ENCODE results near the gene TRPM5.

TRPM5 gene

DNA sequence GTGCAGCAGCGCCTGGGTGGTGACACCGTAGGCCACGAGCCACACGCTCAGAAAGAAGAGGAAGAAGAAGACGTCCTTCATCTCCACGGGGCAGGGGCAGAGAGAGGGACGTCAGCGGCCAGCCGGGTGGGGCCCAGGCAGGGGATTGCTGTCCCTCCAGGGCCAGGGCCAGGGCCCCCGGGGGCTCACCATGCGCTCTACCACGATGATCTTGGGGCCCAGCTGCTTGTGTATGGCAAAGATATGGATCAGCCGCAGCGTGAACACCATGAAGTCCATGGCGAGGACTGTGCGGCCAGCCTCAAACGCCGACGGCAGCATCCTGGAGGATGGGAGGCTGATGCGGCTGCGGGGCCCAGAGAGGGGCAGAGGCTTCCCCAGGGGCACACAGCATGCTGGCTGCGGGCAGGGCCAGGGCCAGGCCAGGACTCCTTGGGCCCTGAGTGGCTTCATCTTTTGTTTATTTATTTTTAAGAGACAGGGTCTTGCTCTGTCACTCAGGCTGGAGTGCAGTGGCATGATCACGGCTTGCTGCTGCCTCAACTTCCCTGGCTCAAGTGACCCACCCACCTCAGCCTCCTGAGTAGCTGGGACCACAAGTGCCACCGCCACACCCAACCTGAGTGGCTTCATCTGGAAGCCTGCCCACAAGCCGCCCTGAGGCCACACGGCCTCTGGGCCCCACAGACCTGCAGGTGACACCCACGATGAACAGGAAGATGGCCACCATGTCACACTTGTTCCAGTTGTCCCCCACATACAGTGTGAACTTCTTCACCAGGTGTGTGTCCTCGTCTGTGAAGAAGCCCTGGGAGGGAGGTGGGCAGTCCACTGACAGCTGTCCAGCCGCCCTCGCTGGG, 32.6 kb downstream of the TRPM5 start:
- H3K27me3 ChIP-seq (ENCODE audit: control insufficient read depth, insufficient read depth, low read length): no peaks in the 10 kb centered on the region
- no peak for DNase-seq (ENCODE audit: low read depth, low spot score)
- no peaks in the 10 kb centered on the region for H3K4me1 ChIP-seq (ENCODE audit: control insufficient read depth, insufficient read depth, low read length)
- no peak overlapping the region for H3K4me3 ChIP-seq (ENCODE audit: low read length)
- H3K9me3 ChIP-seq (ENCODE audit: control insufficient read depth, insufficient read depth, low read length): no peaks in the 10 kb centered on the region
- no peaks in the 10 kb centered on the region for H3K36me3 ChIP-seq (ENCODE audit: control insufficient read depth, insufficient read depth, low read length)
- no peak overlapping the region for H3K27ac ChIP-seq (ENCODE audit: low read length)
- WGBS (ENCODE audit: insufficient coverage, insufficient read length): no CpG with 5 or more reads among the region's 30 CpGs

DNA sequence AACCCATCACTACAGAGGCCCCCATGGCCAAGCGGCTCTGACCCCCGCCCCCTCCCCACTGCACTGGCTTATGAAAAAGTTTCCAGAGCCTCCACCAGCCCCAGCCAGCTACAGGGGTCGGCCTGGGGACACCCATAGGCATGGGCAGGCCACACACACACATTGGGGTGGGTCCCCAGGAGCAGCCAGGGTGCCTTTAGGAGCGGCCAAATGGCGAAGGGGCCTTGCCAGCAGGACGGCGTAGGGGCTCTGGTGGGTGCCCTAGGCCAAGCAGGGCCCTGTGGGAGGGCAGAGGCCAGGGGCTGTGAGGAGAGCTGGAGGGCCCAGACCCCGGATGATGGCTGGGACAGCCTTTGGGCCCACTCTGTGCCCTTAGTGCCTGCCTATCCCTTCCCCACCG, 33.7 kb downstream of the TRPM5 start:
- Histone ChIP-seq H3K4me3 (ENCODE audit: low read length) (no peak overlapping the region), H3K9me3 (ENCODE audit: control insufficient read depth, insufficient read depth, low read length) (no peaks in the 10 kb centered on the region), H3K4me1 (ENCODE audit: control insufficient read depth, insufficient read depth, low read length) (no peaks in the 10 kb centered on the region), H3K36me3 (ENCODE audit: control insufficient read depth, insufficient read depth, low read length) (no peaks in the 10 kb centered on the region), H3K27me3 (ENCODE audit: control insufficient read depth, insufficient read depth, low read length) (no peaks in the 10 kb centered on the region), H3K27ac (ENCODE audit: low read length) (no peak overlapping the region)
- DNase-seq (ENCODE audit: low read depth, low spot score): no peak
- no CpG with 5 or more reads among the region's 9 CpGs for WGBS (ENCODE audit: insufficient coverage, insufficient read length)

DNA sequence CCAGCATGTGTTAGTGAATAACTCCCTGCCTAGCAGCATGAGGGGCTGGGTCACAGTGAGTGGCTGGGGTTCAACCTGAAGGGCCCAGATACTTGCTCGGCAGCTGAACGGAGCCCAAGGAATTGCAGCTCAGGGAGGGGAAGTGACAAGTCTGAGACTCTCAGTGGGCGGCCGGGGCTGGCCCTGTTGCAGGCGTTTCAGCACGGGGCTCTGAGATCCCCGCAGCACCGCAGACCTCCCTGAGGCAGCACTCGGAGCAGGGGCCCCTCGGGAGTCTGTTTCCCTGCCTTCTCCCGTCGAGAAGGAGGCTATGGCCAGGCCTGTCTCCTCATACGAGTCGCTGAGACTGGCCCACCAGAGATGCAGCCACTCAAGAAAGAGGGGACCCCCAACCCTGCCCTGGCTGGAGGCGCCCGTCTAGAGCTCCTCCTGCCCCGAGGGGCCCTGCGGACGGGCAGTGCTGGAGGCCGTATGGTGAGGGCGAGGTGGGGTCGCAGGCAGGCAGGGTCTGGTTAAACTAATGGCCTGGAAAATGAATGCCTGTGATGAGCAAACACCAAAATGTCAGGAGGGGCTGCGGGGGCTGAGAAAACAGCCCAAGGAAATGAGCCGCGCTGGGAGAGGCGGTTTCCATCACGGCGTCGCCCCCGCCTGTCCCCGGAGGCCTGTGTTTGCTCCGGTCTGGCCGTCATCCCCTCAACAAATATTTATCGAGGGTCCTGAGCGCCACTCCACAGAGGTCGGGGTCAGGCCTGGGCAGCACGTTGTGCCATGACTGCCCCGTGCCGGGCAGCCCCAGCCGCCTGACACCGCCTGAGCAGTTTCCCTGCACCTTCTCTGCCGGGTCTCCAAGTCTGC, 34.5 kb downstream of the TRPM5 start:
- no peaks in the 10 kb centered on the region for H3K36me3 ChIP-seq (ENCODE audit: control insufficient read depth, insufficient read depth, low read length)
- H3K27me3 ChIP-seq (ENCODE audit: control insufficient read depth, insufficient read depth, low read length): no peaks in the 10 kb centered on the region
- no peaks in the 10 kb centered on the region for H3K4me1 ChIP-seq (ENCODE audit: control insufficient read depth, insufficient read depth, low read length)
- DNase-seq (ENCODE audit: low read depth, low spot score): no peak
- no CpG with 5 or more reads among the region's 42 CpGs for WGBS (ENCODE audit: insufficient coverage, insufficient read length)
- H3K9me3 ChIP-seq (ENCODE audit: control insufficient read depth, insufficient read depth, low read length): no peaks in the 10 kb centered on the region
- H3K4me3 ChIP-seq (ENCODE audit: low read length): no peak overlapping the region
- no peak overlapping the region for H3K27ac ChIP-seq (ENCODE audit: low read length)

DNA sequence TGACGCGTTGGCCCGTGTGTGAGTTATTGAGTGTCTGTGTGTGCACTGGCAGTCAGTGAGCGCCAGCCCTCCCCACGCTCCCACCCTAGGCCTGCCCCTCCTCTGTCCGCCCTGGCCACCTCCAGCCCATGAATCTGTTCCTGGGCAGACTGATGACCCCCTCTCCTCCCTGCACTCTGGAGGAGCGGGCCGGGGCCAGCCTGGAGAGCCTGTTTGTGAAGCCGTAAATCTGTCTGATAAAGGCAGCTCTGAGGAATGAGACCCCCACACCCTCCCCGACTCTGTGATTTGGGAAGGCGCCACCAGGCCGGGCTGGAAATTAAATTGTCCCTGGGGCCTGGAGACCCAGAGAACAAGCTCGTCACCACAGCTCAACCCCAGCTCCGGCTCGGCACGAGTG, 35.2 kb downstream of the TRPM5 start:
- no peak overlapping the region for H3K4me3 ChIP-seq (ENCODE audit: low read length)
- no peaks in the 10 kb centered on the region for H3K9me3 ChIP-seq (ENCODE audit: control insufficient read depth, insufficient read depth, low read length)
- no peak overlapping the region for H3K27ac ChIP-seq (ENCODE audit: low read length)
- no peaks in the 10 kb centered on the region for H3K36me3 ChIP-seq (ENCODE audit: control insufficient read depth, insufficient read depth, low read length)
- H3K27me3 ChIP-seq (ENCODE audit: control insufficient read depth, insufficient read depth, low read length): no peaks in the 10 kb centered on the region
- no peak for DNase-seq (ENCODE audit: low read depth, low spot score)
- H3K4me1 ChIP-seq (ENCODE audit: control insufficient read depth, insufficient read depth, low read length): no peaks in the 10 kb centered on the region
- no CpG with 5 or more reads among the region's 16 CpGs for WGBS (ENCODE audit: insufficient coverage, insufficient read length)

DNA sequence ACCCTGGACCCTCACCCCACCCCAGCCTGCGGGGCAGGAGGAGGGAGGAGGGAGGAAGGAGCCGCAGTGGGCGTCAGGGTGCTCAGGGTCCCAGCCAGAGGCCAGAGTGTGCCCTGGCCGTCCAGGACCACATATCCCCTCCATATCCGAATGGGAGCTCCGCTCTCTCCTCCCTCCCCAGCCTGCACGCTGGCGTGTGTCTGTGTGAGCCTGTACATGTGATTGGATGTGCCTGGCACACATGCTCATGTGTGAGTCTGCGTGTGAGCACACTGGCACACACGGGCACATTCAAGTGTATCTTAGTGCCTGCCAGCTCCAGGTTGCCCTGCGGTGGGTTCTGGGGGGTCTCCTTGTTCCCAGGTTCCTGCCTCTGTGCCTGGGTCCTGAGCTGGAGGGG, 35.6 kb downstream of the TRPM5 start:
- no peaks in the 10 kb centered on the region for H3K27me3 ChIP-seq (ENCODE audit: control insufficient read depth, insufficient read depth, low read length)
- no CpG with 5 or more reads among the region's 11 CpGs for WGBS (ENCODE audit: insufficient coverage, insufficient read length)
- H3K27ac ChIP-seq (ENCODE audit: low read length): no peak overlapping the region
- H3K4me3 ChIP-seq (ENCODE audit: low read length): no peak overlapping the region
- no peak for DNase-seq (ENCODE audit: low read depth, low spot score)
- no peaks in the 10 kb centered on the region for H3K4me1 ChIP-seq (ENCODE audit: control insufficient read depth, insufficient read depth, low read length)
- H3K9me3 ChIP-seq (ENCODE audit: control insufficient read depth, insufficient read depth, low read length): no peaks in the 10 kb centered on the region
- H3K36me3 ChIP-seq (ENCODE audit: control insufficient read depth, insufficient read depth, low read length): peaks cover under 1% of the 10 kb centered on the region; the same call in 1 of the 2 replicates

DNA sequence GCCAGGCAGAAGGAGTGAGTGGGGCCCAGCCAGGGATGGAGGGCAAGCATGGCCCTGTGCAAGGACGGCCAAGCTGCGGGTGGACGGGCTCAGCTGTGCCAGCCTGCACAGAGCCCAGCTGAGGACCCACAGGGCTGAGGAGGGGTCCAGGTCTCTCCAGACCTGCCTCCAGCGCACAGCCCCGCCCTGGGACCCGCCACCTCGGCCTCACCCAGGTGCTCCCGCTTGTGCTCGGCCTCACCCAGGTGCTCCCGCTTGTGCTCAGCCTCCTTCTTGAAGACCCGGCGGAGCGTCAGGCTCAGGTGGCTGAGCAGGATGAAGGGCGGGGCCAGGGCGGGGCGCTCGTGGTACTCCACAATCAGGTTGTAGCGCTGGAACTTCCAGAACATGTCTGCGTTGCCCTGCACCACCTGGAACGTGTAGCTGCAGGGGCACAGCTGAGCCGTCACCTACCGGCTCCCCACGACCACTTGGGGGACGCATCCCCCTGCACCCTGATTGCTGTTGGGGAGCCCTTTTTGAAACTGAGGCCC, 37.4 kb downstream of the TRPM5 start:
- H3K27me3 ChIP-seq (ENCODE audit: control insufficient read depth, insufficient read depth, low read length): no peaks in the 10 kb centered on the region
- no peak overlapping the region for H3K27ac ChIP-seq (ENCODE audit: low read length)
- no peak for DNase-seq (ENCODE audit: low read depth, low spot score)
- H3K9me3 ChIP-seq (ENCODE audit: control insufficient read depth, insufficient read depth, low read length): no peaks in the 10 kb centered on the region
- H3K36me3 ChIP-seq (ENCODE audit: control insufficient read depth, insufficient read depth, low read length): peaks cover 12% of the 10 kb centered on the region; the same call in 1 of the 2 replicates
- no CpG with 5 or more reads among the region's 24 CpGs for WGBS (ENCODE audit: insufficient coverage, insufficient read length)
- H3K4me3 ChIP-seq (ENCODE audit: low read length): no peak overlapping the region
- H3K4me1 ChIP-seq (ENCODE audit: control insufficient read depth, insufficient read depth, low read length): no peaks in the 10 kb centered on the region

DNA sequence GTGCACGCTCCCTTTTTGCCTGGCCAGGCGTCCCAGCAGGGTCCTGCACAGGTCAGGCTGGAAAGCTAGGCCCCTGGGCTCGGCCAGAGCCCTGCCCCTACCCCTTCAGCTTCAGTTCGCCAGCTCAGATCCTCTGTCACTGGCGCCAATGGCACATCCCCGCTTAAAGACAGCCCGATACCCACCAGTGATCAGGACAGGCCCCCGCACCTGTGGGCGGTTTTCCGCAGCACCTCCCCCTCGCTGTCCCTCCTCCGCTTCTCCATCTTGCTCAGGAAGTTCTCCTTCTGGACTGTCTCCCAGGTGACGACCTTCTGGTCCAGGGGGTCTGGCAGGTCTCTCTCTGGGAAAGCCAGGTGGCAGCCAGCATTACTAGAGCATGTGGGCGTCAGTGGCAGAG, 37.9 kb downstream of the TRPM5 start:
- H3K9me3 ChIP-seq (ENCODE audit: control insufficient read depth, insufficient read depth, low read length): no peaks in the 10 kb centered on the region
- no peak for DNase-seq (ENCODE audit: low read depth, low spot score)
- H3K4me3 ChIP-seq (ENCODE audit: low read length): no peak overlapping the region
- H3K36me3 ChIP-seq (ENCODE audit: control insufficient read depth, insufficient read depth, low read length): peaks cover 12% of the 10 kb centered on the region; the same call in 1 of the 2 replicates
- H3K27me3 ChIP-seq (ENCODE audit: control insufficient read depth, insufficient read depth, low read length): no peaks in the 10 kb centered on the region
- WGBS (ENCODE audit: insufficient coverage, insufficient read length): no CpG with 5 or more reads among the region's 14 CpGs
- no peak overlapping the region for H3K27ac ChIP-seq (ENCODE audit: low read length)
- no peaks in the 10 kb centered on the region for H3K4me1 ChIP-seq (ENCODE audit: control insufficient read depth, insufficient read depth, low read length)

DNA sequence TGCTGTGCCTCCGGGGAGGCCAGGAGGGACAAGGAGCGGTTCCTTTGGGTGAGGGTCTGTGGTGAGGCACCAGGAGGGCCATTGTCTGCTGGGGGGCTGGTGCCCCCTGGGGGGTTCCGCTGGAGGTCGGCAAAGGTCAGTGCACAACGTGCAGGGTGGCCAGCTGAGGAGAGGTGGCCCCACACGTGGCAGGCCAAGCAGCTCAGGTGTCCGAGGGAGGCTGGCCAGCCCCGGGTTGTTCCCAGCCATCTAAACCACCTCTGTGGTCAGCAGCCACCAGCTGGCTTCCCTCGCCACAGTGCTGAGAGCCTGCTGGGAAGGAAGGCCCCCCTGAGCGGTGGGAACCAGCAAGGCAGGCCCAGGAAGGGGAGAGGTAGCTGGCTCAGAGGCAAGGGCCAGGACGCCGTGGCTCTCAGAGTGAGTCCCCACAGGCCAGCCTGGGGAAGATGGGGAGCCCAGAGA, 39.5 kb downstream of the TRPM5 start:
- no CpG with 5 or more reads among the region's 12 CpGs for WGBS (ENCODE audit: insufficient coverage, insufficient read length)
- Histone ChIP-seq H3K9me3 (ENCODE audit: control insufficient read depth, insufficient read depth, low read length) (no peaks in the 10 kb centered on the region), H3K4me3 (ENCODE audit: low read length) (no peak overlapping the region), H3K36me3 (ENCODE audit: control insufficient read depth, insufficient read depth, low read length) (peaks cover 12% of the 10 kb centered on the region; the same call in 1 of the 2 replicates), H3K4me1 (ENCODE audit: control insufficient read depth, insufficient read depth, low read length) (no peaks in the 10 kb centered on the region), H3K27me3 (ENCODE audit: control insufficient read depth, insufficient read depth, low read length) (no peaks in the 10 kb centered on the region), H3K27ac (ENCODE audit: low read length) (no peak overlapping the region)
- no peak for DNase-seq (ENCODE audit: low read depth, low spot score)

DNA sequence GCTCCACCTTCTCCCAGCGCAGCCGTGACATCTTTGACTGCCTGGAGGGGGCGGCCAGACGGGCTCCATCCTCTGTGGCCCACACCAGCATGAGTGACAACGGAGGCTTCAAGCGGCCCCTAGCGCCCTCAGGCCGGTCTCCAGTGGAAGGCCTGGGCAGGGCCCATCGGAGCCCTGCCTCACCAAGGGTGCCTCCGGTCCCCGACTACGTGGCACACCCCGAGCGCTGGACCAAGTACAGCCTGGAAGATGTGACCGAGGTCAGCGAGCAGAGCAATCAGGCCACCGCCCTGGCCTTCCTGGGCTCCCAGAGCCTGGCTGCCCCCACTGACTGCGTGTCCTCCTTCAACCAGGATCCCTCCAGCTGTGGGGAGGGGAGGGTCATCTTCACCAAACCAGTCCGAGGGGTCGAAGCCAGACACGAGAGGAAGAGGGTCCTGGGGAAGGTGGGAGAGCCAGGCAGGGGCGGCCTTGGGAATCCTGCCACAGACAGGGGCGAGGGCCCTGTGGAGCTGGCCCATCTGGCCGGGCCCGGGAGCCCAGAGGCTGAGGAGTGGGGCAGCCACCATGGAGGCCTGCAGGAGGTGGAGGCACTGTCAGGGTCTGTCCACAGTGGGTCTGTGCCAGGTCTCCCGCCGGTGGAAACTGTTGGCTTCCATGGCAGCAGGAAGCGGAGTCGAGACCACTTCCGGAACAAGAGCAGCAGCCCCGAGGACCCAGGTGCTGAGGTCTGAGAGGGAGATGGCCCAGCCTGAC, 41.2 kb downstream of the TRPM5 start:
- Histone ChIP-seq H3K4me3 (ENCODE audit: low read length) (no peak overlapping the region), H3K9me3 (ENCODE audit: control insufficient read depth, insufficient read depth, low read length) (no peaks in the 10 kb centered on the region), H3K36me3 (ENCODE audit: control insufficient read depth, insufficient read depth, low read length) (peaks cover 12% of the 10 kb centered on the region; the same call in 1 of the 2 replicates), H3K4me1 (ENCODE audit: control insufficient read depth, insufficient read depth, low read length) (no peaks in the 10 kb centered on the region), H3K27ac (ENCODE audit: low read length) (no peak overlapping the region), H3K27me3 (ENCODE audit: control insufficient read depth, insufficient read depth, low read length) (no peaks in the 10 kb centered on the region)
- DNase-seq (ENCODE audit: low read depth, low spot score): no peak
- no CpG with 5 or more reads among the region's 31 CpGs for WGBS (ENCODE audit: insufficient coverage, insufficient read length)

DNA sequence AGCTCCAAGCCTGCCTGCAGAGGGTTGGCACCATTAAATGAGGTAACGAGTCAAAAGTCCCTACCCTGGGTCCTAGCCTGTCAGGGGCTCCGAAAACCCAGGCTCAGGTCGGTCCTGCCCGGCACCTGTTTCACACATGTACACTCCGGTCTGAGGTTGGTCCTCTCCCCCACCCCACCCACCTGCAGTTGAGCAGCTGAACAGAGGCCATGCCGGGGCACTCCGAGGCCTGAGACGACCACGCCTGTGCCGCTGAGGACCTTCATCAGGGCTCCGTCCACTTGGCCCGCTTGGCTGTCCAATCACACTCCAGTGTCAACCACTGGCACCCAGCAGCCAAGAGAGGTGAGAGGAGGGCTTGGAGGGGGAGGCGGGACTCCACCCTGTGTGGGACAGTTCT, 42.2 kb downstream of the TRPM5 start:
- peaks cover 13% of the 10 kb centered on the region for H3K36me3 ChIP-seq (ENCODE audit: control insufficient read depth, insufficient read depth, low read length)
- no peak for DNase-seq (ENCODE audit: low read depth, low spot score)
- no CpG with 5 or more reads among the region's 13 CpGs for WGBS (ENCODE audit: insufficient coverage, insufficient read length)
- no peaks in the 10 kb centered on the region for H3K9me3 ChIP-seq (ENCODE audit: control insufficient read depth, insufficient read depth, low read length)
- H3K27ac ChIP-seq (ENCODE audit: low read length): no peak overlapping the region
- H3K4me3 ChIP-seq (ENCODE audit: low read length): no peak overlapping the region
- no peaks in the 10 kb centered on the region for H3K4me1 ChIP-seq (ENCODE audit: control insufficient read depth, insufficient read depth, low read length)
- H3K27me3 ChIP-seq (ENCODE audit: control insufficient read depth, insufficient read depth, low read length): no peaks in the 10 kb centered on the region
